ENCODE measurements around the gene HSPG2. TPM values are rescaled to one million over a fixed set of nuclear protein-coding genes. Genes with fewer than 3 reads are reported as not detected.
A peak's percentile ranks its signal among the peaks of the same experiment; 100 is the strongest.

The HSPG2 gene
- total and polyA plus RNA-seq, 2 experiments from 2014 or later, result 72.4 to 81.2 TPM

DNA sequence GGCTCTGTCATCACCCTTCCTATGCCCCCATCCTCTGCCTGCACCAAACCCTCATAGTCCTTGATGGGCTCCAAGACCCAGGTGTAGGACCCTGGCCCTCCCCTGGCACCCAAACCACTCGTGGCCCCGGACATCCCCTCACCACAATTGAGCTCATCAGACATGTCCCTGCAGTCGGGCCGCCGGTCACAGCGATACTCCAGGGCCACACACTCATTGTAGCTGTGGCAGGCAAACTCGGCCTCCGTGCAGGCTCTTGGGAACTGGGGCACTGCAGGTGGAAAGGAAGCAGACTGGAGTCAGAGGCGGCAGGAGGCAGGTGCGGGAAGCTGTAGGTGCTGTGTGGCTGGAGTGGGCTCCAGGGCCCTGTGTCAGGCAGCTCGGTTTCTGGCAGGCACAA, 49.3 kb downstream of the HSPG2 start:
- H3K27ac ChIP-seq, result no peak overlapping the region
- WGBS (ENCODE audit: low lambda C conversion rate, missing lambda C conversion rate), result 98% methylated on average over 11 of the region's 11 CpGs

DNA sequence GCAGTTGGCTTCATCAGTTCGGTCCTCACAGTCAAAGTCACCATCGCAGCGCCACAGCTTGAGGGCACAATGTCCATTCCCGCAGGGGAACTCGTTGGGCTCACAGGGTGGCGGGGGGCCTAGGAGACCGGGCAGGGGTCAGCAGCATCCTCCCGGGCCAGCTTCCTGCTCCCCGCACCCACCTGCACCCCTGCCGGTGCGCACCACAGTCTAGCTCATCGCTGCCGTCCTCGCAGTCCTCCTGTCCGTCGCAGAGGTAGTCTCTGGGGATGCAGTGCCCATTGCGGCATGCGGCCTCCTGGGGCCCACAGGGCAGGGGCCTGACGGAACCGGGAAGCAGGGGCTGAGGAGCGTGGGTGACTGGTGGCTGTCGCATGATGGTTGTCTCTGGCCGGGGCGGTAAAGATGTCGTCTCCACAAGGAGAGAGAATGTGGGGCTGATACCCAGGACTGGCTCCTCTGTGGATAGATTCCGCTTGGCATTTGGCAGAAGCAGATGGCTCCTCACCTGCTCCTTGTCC, 49.8 kb downstream of the HSPG2 start:
- peaks cover 5% of the 10 kb centered on the region for H3K4me1 ChIP-seq (ENCODE audit: insufficient read depth)
- H3K27ac ChIP-seq, result no peak overlapping the region

More for the DNA sequence above, 49.3 kb downstream of the HSPG2 start:
- DNase-seq (ENCODE audit: low spot score), result no peak
- H3K36me3 ChIP-seq (replicated peaks; ENCODE audit: insufficient read depth, low read depth), result no peaks in the 10 kb centered on the region
- no peaks in the 10 kb centered on the region for H4K20me1 ChIP-seq (ENCODE audit: insufficient read depth, poor library complexity, severe bottlenecking)
- H3K4me3 ChIP-seq, result no peak overlapping the region
- no peaks in the 10 kb centered on the region for H3K9me2 ChIP-seq (replicated peaks; ENCODE audit: insufficient read depth)
- no peak for TF ChIP-seq EZH2 (IDR thresholded peaks at IDR 0.05; ENCODE audit: borderline replicate concordance)
- TF ChIP-seq EZH2phosphoT487 (IDR thresholded peaks at IDR 0.05; ENCODE audit: low read depth, severe bottlenecking, unreplicated experiment), result no peak
- TF ChIP-seq, protein P1, sequence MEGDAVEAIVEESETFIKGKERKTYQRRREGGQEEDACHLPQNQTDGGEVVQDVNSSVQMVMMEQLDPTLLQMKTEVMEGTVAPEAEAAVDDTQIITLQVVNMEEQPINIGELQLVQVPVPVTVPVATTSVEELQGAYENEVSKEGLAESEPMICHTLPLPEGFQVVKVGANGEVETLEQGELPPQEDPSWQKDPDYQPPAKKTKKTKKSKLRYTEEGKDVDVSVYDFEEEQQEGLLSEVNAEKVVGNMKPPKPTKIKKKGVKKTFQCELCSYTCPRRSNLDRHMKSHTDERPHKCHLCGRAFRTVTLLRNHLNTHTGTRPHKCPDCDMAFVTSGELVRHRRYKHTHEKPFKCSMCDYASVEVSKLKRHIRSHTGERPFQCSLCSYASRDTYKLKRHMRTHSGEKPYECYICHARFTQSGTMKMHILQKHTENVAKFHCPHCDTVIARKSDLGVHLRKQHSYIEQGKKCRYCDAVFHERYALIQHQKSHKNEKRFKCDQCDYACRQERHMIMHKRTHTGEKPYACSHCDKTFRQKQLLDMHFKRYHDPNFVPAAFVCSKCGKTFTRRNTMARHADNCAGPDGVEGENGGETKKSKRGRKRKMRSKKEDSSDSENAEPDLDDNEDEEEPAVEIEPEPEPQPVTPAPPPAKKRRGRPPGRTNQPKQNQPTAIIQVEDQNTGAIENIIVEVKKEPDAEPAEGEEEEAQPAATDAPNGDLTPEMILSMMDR (IDR thresholded peaks at IDR 0.05; ENCODE audit: poor library complexity), result no peak
- no peaks in the 10 kb centered on the region for H3K27me3 ChIP-seq
- no peaks in the 10 kb centered on the region for H3K9me3 ChIP-seq (ENCODE audit: low read depth)
- no peaks in the 10 kb centered on the region for H3K79me2 ChIP-seq
- H3K4me2 ChIP-seq, result no peak overlapping the region
- peaks cover 5% of the 10 kb centered on the region for H3K4me1 ChIP-seq (ENCODE audit: insufficient read depth)
- H2AFZ ChIP-seq, result no peak overlapping the region

DNA sequence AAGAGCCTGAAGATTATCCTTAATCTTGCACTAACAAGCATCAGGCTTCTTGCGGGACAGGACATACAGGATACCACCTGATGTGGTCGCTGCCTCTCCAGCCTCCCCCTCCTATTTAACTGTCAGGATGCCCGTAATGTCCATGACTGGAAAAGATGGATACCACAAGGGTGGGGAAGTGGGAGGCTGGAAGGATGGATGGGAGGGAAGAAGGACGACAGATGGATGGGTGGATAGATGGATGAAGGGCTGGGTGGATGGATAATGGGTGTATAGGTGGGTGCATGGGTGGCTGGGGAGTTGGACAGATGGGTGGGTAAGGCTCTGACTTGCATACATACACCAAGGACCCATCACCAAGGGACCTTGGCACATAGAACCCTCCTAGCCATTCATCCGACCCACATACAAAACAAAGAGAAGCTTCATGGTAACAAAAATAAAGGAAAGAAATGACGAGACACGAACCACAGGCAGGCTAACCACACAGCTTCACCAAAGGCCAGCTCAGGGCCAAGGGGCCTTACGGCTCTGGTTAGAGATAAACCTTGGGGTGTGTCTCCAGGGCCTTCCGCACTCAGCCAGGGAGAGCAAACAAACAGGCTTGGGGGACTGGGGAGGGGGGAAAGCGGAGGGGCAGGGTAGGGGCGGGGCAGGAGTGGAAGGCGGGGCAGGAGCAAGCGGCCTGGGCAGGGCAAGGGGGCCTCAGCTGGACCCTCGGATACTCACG, 50.5 kb downstream of the HSPG2 start:
- WGBS (ENCODE audit: low lambda C conversion rate, missing lambda C conversion rate), result 82% methylated on average over 9 of the region's 15 CpGs
- peak; percentile 56 for DNase-seq (ENCODE audit: low spot score)
- Histone ChIP-seq H3K9me3 (ENCODE audit: low read depth) (no peaks in the 10 kb centered on the region), H3K27ac (peak overlapping the region; percentile 37), H3K4me2 (no peak overlapping the region), H2AFZ (no peak overlapping the region), H3K4me1 (ENCODE audit: insufficient read depth) (peaks cover 5% of the 10 kb centered on the region), H4K20me1 (ENCODE audit: insufficient read depth, poor library complexity, severe bottlenecking) (no peaks in the 10 kb centered on the region), H3K79me2 (no peaks in the 10 kb centered on the region), H3K27me3 (no peaks in the 10 kb centered on the region), H3K36me3 (replicated peaks; ENCODE audit: insufficient read depth, low read depth) (no peaks in the 10 kb centered on the region), H3K9me2 (replicated peaks; ENCODE audit: insufficient read depth) (no peaks in the 10 kb centered on the region), H3K4me3 (no peak overlapping the region)
- TF ChIP-seq, protein P1 (IDR thresholded peaks at IDR 0.05; ENCODE audit: poor library complexity), result no peak
- TF ChIP-seq EZH2phosphoT487 (IDR thresholded peaks at IDR 0.05; ENCODE audit: low read depth, severe bottlenecking, unreplicated experiment), result no peak
- TF ChIP-seq EZH2 (IDR thresholded peaks at IDR 0.05; ENCODE audit: borderline replicate concordance), result no peak

More for the DNA sequence above, 49.8 kb downstream of the HSPG2 start:
- H3K36me3 ChIP-seq (replicated peaks; ENCODE audit: insufficient read depth, low read depth), result no peaks in the 10 kb centered on the region
- no peaks in the 10 kb centered on the region for H3K9me3 ChIP-seq (ENCODE audit: low read depth)
- H4K20me1 ChIP-seq (ENCODE audit: insufficient read depth, poor library complexity, severe bottlenecking), result no peaks in the 10 kb centered on the region
- H3K79me2 ChIP-seq, result no peaks in the 10 kb centered on the region
- WGBS (ENCODE audit: low lambda C conversion rate, missing lambda C conversion rate), result 91% methylated on average over 25 of the region's 26 CpGs
- H3K27me3 ChIP-seq, result no peaks in the 10 kb centered on the region
- DNase-seq (ENCODE audit: low spot score), result no peak
- H3K9me2 ChIP-seq (replicated peaks; ENCODE audit: insufficient read depth), result no peaks in the 10 kb centered on the region
- H3K4me3 ChIP-seq, result no peak overlapping the region
- H3K4me2 ChIP-seq, result no peak overlapping the region
- no peak overlapping the region for H2AFZ ChIP-seq
- TF ChIP-seq EZH2 (IDR thresholded peaks at IDR 0.05; ENCODE audit: borderline replicate concordance) (no peak), EZH2phosphoT487 (IDR thresholded peaks at IDR 0.05; ENCODE audit: low read depth, severe bottlenecking, unreplicated experiment) (no peak)
- TF ChIP-seq, protein P1 (IDR thresholded peaks at IDR 0.05; ENCODE audit: poor library complexity), result no peak
